Activated CD8-positive, alpha-beta memory T cell treated with anti-CD3 and anti-CD28 coated beads, Interleukin-2, amount 50 U/mL, for 1 hour (primary cell): Measurements from ENCODE around the gene SLC16A12.
"Not testable (repeated sequence)": the region's sequence is repeated elsewhere in the genome, so short reads cannot be mapped to it uniquely, and the experiment has no call there.

Experiments used
- DNase-seq: peaks from one replicate; pipeline ENCODE4 v3.0.0-alpha.2; 2020; ENCODE audit errors: extremely low read depth

Gene SLC16A12

GRCh38 chr10:89547853-89548513, 12.6 kb upstream of the SLC16A12 start:
- no peak for DNase-seq

- not testable (repeated sequence) for DNase-seq
Observed at GRCh38 chr10:89546651-89547050, 11.3 kb upstream of the SLC16A12 start.

- no peak for DNase-seq
Observed at GRCh38 chr10:89543841-89544240, 8.4 kb upstream of the SLC16A12 start.

GRCh38 chr10:89540420-89540949, 5.1 kb upstream of the SLC16A12 start:
- no peak for DNase-seq

GRCh38 chr10:89537364-89537763, 2.0 kb upstream of the SLC16A12 start:
- no peak for DNase-seq

GRCh38 chr10:89536013-89536354, 590 bp upstream of the SLC16A12 start:
- DNase-seq, result no peak

GRCh38 chr10:89534826-89535166, 598 bp downstream of the SLC16A12 start:
- no peak for DNase-seq

GRCh38 chr10:89532476-89532875, 2.9 kb downstream of the SLC16A12 start:
- no peak for DNase-seq

GRCh38 chr10:89531359-89531758, 4.0 kb downstream of the SLC16A12 start:
- no peak for DNase-seq

GRCh38 chr10:89529711-89530110, 5.7 kb downstream of the SLC16A12 start:
- not testable (repeated sequence) for DNase-seq

- DNase-seq, result no peak
Observed at GRCh38 chr10:89526358-89526757, 9.0 kb downstream of the SLC16A12 start.

GRCh38 chr10:89525556-89525955, 9.8 kb downstream of the SLC16A12 start:
- no peak for DNase-seq

- DNase-seq, result no peak
Observed at GRCh38 chr10:89524279-89524678, 11.1 kb downstream of the SLC16A12 start.

- DNase-seq, result no peak
Observed at GRCh38 chr10:89523274-89523673, 12.1 kb downstream of the SLC16A12 start.

GRCh38 chr10:89522463-89522862, 12.9 kb downstream of the SLC16A12 start:
- DNase-seq, result no peak

- no peak for DNase-seq
Observed at GRCh38 chr10:89521368-89521767, 14.0 kb downstream of the SLC16A12 start.

- DNase-seq, result no peak
Observed at GRCh38 chr10:89520706-89521105, 14.7 kb downstream of the SLC16A12 start.

- DNase-seq, result no peak
Observed at GRCh38 chr10:89518876-89519842, 16.2 kb downstream of the SLC16A12 start.

GRCh38 chr10:89518108-89518507, 17.3 kb downstream of the SLC16A12 start:
- no peak for DNase-seq

- DNase-seq, result no peak
Observed at GRCh38 chr10:89516149-89516832, 19.1 kb downstream of the SLC16A12 start.

GRCh38 chr10:89515031-89515841, 20.2 kb downstream of the SLC16A12 start:
- no peak for DNase-seq
